Stimulated activated CD4-positive, alpha-beta T cell treated with anti-CD3 and anti-CD28 coated beads, Interleukin-1b, Interleukin-23, amount 100 ng/mL, for 1 hour (primary cell): ENCODE data around the gene LTB4R2.
"Not testable (repeated sequence)": the region's sequence is repeated elsewhere in the genome, so short reads cannot be mapped to it uniquely, and the experiment has no call there.

Experiments
- DNase-seq, 2 donors: peaks; one replicate each; pipeline ENCODE4 v3.0.0-alpha.2; 2020; ENCODE audit warnings: low read depth in 2 of 2

Gene LTB4R2

GRCh38 chr14:24321212-24321975, 11.5 kb downstream of the LTB4R2 start:
- DNase-seq = no peak

GRCh38 chr14:24322672-24323071, 12.7 kb downstream of the LTB4R2 start:
- DNase-seq = no peak

DNA sequence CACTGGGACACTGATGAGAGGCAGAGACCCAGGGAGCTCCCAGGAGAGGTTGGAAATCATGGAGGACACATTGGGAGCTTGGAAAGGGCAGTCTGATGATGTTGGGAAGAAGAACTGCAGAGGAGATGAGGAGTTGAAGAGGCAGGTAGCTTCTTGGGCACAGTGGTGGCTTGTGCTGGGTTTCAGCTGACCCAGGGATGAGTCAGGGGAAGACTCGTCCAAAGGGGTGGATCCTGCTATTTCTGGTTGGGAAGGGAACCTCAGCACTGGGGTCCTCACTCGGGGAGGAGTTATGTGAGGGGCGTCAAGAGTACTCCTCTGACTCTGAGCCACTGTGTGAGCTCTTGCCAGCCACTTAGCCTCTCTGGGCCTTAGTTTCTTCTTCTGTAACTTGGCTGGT, 13.4 kb downstream of the LTB4R2 start:
- DNase-seq = no peak

DNA sequence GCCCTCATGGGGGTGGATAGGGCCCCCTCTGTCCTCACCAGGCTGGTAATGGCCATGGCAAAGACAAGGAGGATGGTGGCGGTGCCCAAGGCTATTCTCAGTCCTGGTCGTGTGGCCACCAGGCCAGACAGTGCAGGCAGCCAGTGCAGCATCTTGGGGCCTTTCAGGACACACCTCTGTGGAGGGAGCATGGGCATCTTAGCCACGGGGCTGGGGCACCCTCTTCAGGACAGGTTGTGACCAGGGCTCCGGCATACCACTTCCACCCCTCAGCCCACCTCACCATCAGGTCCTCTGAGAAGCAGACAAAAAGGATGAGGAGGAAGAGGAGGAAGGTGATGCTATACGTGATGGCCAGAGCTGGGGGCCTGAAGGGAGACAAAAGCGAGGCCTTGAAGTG, 14.1 kb downstream of the LTB4R2 start:
- no peak for DNase-seq

GRCh38 chr14:24325041-24325530, 15.1 kb downstream of the LTB4R2 start:
- DNase-seq = no peak

DNA sequence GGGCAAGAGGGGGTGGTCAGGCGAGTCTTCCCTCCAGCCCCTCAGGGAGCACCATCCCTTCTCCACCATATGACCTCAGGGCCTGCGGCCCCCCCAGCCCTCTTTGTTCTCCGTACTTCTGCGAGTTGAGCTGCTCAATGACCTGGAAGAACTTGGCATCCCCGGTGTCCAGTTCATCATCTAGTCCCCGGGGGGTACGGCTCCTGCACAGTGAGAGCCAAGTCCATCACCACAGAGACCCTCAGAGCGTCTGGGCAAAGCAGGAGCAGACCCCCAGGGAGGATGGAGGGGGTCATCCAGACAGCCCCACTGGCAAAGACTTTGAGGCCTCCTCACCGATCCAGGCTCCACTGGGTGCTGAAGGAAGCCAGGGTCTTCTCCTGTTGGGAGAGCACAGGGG, 16.0 kb downstream of the LTB4R2 start:
- DNase-seq = no peak

- no peak for DNase-seq
Observed at GRCh38 chr14:24327303-24327702, 17.4 kb downstream of the LTB4R2 start.

GRCh38 chr14:24327914-24328313, 18.0 kb downstream of the LTB4R2 start:
- DNase-seq = not testable (repeated sequence)

DNA sequence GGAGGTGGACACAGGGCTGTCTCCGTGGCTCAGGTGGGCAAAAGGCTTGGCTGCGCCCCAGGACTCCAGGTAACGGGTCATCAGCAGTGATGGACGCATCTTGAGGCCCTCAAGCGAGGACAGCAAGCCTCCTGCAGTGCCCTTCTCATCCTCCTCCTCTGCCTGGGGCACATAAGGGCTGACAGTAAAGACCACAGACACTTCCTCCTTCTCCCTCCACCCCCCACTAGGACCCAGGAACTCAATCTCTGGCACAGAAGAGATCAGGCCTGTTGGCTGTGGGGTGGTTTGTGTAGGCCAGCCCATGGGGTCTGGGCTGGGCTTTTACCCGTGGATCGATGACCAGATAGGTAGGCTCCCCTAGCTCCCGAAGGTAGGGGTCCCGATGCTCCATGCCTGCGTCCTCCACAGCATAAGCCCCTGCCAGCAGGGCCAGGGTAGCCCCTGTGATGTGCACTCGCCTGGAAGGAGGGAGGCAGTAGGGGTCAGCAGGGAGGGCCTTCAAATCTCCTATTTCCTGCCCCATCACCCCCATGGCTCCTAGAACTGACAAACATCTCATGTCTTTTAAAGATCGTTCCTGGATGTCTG, 19.2 kb downstream of the LTB4R2 start:
- DNase-seq = no peak

GRCh38 chr14:24329736-24330135, 19.8 kb downstream of the LTB4R2 start:
- no peak for DNase-seq

DNA sequence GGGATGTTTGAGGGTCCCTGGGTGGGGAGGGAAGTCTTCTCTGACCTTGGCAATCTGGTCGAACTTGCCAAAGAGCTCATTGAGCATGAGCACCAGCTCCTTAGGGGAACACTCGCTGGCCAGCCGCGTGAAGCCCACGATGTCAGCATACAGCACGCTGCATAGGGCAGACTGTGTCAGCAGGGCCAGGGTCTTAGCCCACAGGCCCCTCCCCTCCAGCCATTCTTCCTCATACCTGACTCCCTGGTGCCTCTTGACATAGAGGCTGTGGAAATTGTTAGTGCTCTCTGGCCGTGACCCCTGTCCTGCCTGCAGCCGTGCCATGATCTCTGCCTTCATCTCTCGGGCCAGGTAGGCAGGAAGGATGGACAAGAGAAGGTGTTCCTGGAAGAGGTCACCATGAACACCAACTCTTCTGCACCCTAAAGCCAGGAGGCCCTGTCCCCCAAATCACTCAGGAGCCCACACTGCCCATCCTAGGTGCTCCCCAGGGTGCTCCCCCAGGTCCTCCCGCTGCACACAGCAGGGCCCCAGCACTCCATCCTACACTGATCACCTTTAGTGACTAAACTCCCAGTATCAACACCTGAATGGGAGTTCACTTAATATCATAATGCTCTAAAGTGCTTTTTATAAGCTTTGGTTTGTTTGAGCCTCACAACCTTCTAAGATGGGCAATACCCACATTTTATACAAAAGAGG, 21.2 kb downstream of the LTB4R2 start:
- DNase-seq = no peak

- no peak for DNase-seq
Observed at GRCh38 chr14:24331731-24332267, 21.9 kb downstream of the LTB4R2 start.

- peak; percentile 60 to 74 for DNase-seq
Observed at GRCh38 chr14:24332268-24332993, 22.5 kb downstream of the LTB4R2 start.

DNA sequence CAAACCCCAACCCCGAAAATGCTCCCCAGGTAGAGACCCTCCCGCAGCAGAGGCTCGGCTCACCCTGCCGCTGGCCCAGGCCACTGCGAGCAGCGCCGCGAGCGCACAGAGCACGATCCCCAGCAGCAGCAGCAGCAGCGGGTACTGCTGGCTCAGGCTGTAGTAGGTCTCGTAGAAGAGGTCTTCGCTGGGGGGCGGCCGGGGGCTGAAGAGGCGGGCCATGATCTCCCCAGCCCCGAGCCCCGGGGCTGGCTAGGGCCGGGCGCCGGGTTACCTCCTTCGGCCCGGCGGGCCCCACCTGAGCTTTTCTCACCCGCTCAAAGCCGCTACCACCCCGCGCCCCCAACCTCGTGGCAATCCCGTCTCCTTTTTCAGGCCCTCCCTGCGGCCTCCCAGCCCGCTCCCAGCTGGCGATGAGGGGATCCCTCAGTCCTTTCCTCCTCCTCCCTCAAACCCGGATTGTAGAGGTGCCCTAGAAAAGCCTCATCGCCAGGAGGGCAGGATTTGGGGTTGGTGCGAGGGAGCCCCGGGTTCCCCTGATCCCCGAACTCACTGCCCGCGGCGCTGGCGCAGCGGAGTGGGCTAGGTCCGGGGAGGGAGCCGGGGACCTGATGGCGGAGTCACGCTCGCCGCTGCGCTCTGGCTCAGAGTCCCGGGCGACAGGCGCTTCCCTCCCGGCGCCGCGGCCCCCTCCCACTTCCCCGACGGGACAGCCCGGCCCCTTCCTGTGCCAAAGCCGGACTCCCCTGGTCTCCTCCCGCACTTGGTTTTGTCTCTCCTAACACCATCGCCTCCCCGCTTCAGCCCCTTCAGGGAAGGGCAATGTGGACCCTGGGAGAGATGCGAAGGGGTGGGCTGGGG, 24.7 kb downstream of the LTB4R2 start, which contains the start of gene ADCY4:
ADCY4 (minus strand) TSS at position 641 of the 861 bp plus-strand sequence; CDS start at position 222, 419 bp downstream.
- DNase-seq = no peak

GRCh38 chr14:24335461-24336171, 25.7 kb downstream of the LTB4R2 start:
- no peak for DNase-seq

DNA sequence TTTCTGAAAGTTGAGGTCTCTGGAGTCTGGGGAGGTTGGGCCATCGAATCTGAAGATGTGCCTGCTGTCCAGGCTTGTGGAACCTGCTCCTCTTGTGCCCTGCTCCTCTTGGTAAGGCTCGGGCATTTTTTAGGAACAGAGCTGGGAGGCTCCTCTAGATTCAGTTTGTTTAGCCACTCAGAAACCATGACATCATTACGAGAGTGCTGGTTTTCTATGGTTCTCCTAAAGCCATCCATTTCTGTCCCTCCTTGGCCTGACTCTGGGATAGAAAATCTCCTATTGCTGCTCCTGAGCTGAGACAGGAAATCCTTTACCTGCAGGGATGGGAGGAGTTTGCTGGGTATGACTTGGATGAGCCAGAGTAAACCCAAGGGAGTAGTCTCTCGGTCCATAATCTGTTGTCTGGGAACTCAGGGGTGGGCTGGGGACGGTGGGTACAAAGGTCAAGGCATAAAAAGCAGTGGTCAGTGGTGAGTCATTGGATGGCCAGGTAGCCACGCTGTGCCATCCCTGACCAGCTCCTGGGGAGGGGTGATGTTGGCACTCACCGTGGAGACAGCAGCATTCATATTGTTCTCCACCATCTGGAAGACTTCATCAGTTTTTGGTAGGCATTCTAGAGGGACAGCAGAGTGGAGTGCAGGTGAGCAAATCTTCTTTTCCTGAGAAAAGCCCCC, 27.3 kb downstream of the LTB4R2 start:
- DNase-seq = no peak

DNA sequence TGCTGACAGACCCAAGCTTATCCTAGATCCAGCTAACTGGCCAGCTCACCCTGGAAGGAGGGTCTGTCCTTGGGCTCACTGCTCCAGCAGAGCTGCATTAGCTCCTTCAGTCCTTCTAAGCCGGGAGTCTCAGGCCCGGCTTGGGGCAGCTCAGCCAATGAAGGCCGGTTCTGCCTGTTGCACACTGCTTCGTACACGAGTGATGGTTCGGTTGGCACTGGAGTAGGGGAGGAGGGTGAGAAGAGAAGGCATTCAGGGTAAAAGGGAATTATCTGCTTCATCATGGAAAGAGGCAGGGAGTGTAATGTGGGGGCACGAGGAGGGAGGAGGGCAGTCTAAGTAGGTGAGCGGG, 27.9 kb downstream of the LTB4R2 start:
- DNase-seq = no peak

- DNase-seq = no peak
Observed at GRCh38 chr14:24338843-24339242, 28.9 kb downstream of the LTB4R2 start.
